Activated CD4-positive, alpha-beta T cell treated with anti-CD3 and anti-CD28 coated beads for 1 hour (primary cell): ENCODE results near the gene CCT3.

ENCODE experiments used
- DNase-seq: peaks from one replicate; pipeline ENCODE4 v3.0.0-alpha.2; 2020

Gene CCT3

GRCh38 chr1:156276532-156276931, 61.6 kb downstream of the CCT3 start:
- DNase-seq, result no peak

- DNase-seq, result no peak
Observed at GRCh38 chr1:156270314-156270713, 67.8 kb downstream of the CCT3 start.

- DNase-seq, result no peak
Observed at GRCh38 chr1:156268336-156268735, 69.8 kb downstream of the CCT3 start.

- no peak for DNase-seq
Observed at GRCh38 chr1:156266051-156266450, 72.0 kb downstream of the CCT3 start.

- no peak for DNase-seq
Observed at GRCh38 chr1:156263288-156263655, 74.8 kb downstream of the CCT3 start.

GRCh38 chr1:156262461-156263287, 75.4 kb downstream of the CCT3 start:
- DNase-seq, result no peak

- DNase-seq, result no peak
Observed at GRCh38 chr1:156260896-156261295, 77.2 kb downstream of the CCT3 start.

- no peak for DNase-seq
Observed at GRCh38 chr1:156259805-156260204, 78.3 kb downstream of the CCT3 start.
